ENCODE results near the gene POLD4.
A peak's percentile ranks its signal among the peaks of the same experiment; 100 is the strongest.

Gene POLD4

GRCh38 chr11:67390947-67391303, 37.6 kb upstream of the POLD4 start:
- DNase-seq (ENCODE audit: extremely low spot score, insufficient read length, low read depth) (no peak), FAIRE-seq (no peak)

- FAIRE-seq: peak; percentile 53
- no peak for DNase-seq (ENCODE audit: extremely low spot score, insufficient read length, low read depth)
Observed at GRCh38 chr11:67389477-67389876, 36.1 kb upstream of the POLD4 start.

- no peak for FAIRE-seq
- no peak for DNase-seq (ENCODE audit: extremely low spot score, insufficient read length, low read depth)
Observed at GRCh38 chr11:67387518-67387917, 34.2 kb upstream of the POLD4 start.

- no peak for FAIRE-seq
Observed at GRCh38 chr11:67387069-67387468, 33.7 kb upstream of the POLD4 start.

GRCh38 chr11:67384851-67385366, 31.6 kb upstream of the POLD4 start:
- no peak for DNase-seq (ENCODE audit: extremely low spot score, insufficient read length, low read depth)
- no peak for FAIRE-seq

More at GRCh38 chr11:67387069-67387468, 33.7 kb upstream of the POLD4 start:
- no peak for DNase-seq (ENCODE audit: extremely low spot score, insufficient read length, low read depth)

- FAIRE-seq (peak; percentile 86), DNase-seq (ENCODE audit: extremely low spot score, insufficient read length, low read depth) (no peak)
Observed at GRCh38 chr11:67382276-67383136, 29.2 kb upstream of the POLD4 start.

GRCh38 chr11:67381244-67381972, 28.1 kb upstream of the POLD4 start:
- DNase-seq (ENCODE audit: extremely low spot score, insufficient read length, low read depth) (no peak), FAIRE-seq (peak; percentile 53)

GRCh38 chr11:67379061-67380058, 26.0 kb upstream of the POLD4 start:
- no peak for FAIRE-seq

GRCh38 chr11:67378544-67378943, 25.2 kb upstream of the POLD4 start:
- FAIRE-seq (no peak), DNase-seq (ENCODE audit: extremely low spot score, insufficient read length, low read depth) (no peak)

More at GRCh38 chr11:67379061-67380058, 26.0 kb upstream of the POLD4 start:
- DNase-seq (ENCODE audit: extremely low spot score, insufficient read length, low read depth): no peak

GRCh38 chr11:67376873-67377808, 23.8 kb upstream of the POLD4 start:
- no peak for DNase-seq (ENCODE audit: extremely low spot score, insufficient read length, low read depth)
- no peak for FAIRE-seq

- FAIRE-seq (no peak), DNase-seq (ENCODE audit: extremely low spot score, insufficient read length, low read depth) (no peak)
Observed at GRCh38 chr11:67376063-67376820, 22.9 kb upstream of the POLD4 start.

GRCh38 chr11:67375320-67376055, 22.1 kb upstream of the POLD4 start:
- DNase-seq (ENCODE audit: extremely low spot score, insufficient read length, low read depth): no peak
- no peak for FAIRE-seq

- FAIRE-seq (no peak), DNase-seq (ENCODE audit: extremely low spot score, insufficient read length, low read depth) (no peak)
Observed at GRCh38 chr11:67374571-67375281, 21.4 kb upstream of the POLD4 start.

- FAIRE-seq (peak; percentile 41), DNase-seq (ENCODE audit: extremely low spot score, insufficient read length, low read depth) (no peak)
Observed at GRCh38 chr11:67373648-67374570, 20.6 kb upstream of the POLD4 start.

- no peak for FAIRE-seq
- no peak for DNase-seq (ENCODE audit: extremely low spot score, insufficient read length, low read depth)
Observed at GRCh38 chr11:67372993-67373647, 19.8 kb upstream of the POLD4 start, which contains the start of gene CLCF1. TSS of gene CLCF1 (minus strand) at chr11:67373598. CDS start at chr11:67373539, 59 bp downstream.
